Lower leg skin (tissue), 3 donors: Measurements from ENCODE around the gene CDRT15.

Source experiments
- CTCF ChIP-seq, 3 donors: fragments of 450-650 bp; IDR thresholded peaks; one replicate each; pipeline ENCODE4 v1.5.1; 2016; ENCODE audit warnings: antibody characterized with exemption in 3 of 3, mild to moderate bottlenecking in 3 of 3, moderate library complexity in 2 of 3
- POLR2A ChIP-seq, 2 donors: fragments of 450-650 bp; IDR thresholded peaks; one replicate each; pipeline ENCODE4 v1.6.1; 2016 to 2017; ENCODE audit warnings: antibody characterized with exemption in 2 of 2, mild to moderate bottlenecking in 1 of 2, moderate library complexity in 1 of 2

DNA sequence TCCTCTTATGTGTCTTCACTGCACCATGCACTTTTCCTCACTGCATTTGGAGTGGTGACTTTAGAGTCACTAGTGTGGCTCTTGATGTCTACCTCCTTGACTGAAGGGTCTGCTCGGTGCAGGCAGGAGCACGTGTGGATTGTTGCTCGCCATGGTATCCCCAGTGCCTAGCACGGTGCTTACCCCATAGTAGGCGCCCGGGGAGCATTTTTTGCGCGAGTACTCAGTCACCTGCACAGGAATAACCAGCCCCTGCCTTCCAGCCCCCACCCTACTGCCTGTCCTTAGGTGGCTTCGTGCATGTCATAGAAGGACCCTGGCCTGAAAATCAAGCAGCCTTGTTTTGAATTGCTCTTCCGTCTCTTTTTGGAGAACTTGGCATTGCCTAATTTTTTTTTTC is 31.3 kb downstream of the CDRT15 start:
- TF ChIP-seq CTCF (IDR thresholded peaks at IDR 0.05) (no peak), POLR2A (IDR thresholded peaks at IDR 0.05) (no peak)
